ENCODE data around the gene KLHL2. TPM values are rescaled to one million over a fixed set of nuclear protein-coding genes. Genes with fewer than 3 reads are reported as not detected.

The KLHL2 gene
- total and polyA plus RNA-seq, 2 donors (not counting 3 experiments of a cell fraction or from before 2014, with no cell fraction given) = 9.9 to 22.1 TPM

DNA sequence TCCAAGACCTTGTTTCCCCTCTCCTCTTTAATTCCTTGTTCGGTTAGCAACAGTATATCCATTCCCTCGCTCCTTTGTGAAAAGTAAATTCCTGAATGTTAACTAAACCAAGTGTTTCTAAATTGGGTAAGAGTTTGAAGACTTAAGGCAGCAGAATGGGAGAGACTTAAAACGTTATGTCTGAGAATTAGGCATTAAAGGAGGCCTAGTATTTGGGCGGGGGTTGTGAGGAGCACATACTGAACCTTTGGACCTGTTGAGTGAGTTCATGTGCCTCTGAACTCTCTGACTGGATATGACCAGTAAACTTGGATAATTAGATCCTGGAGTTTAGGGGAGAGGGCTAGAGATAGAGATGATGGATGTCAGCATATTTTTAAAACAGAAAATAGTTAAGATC is 121.3 kb downstream of the KLHL2 start:
- CTCF ChIA-PET = interaction anchor here (1.0 to 3.6 kb wide), 3 partner anchors 26 to 216 kb away, joined by 3 to 33 read pairs (median 17); partner anchors contain the start of gene TMEM192
- no peaks in the 10 kb centered on the region for H3K36me3 ChIP-seq (ENCODE audit: control insufficient read depth in 2 of 2, extremely low read depth in 1 of 2, insufficient read depth in 2 of 2, low read length in 2 of 2)
- peaks cover 3% of the 10 kb centered on the region for H3K9me3 ChIP-seq (replicated peaks; ENCODE audit: control insufficient read depth, insufficient read depth, low read length)
- no peak for FAIRE-seq
- H3K27ac ChIP-seq (ENCODE audit: insufficient read depth, low read depth, low read length) = no peak overlapping the region
- H3K9me1 ChIP-seq (replicated peaks; ENCODE audit: control insufficient read depth, extremely low read depth, insufficient read depth, low read length) = no peaks in the 10 kb centered on the region
- intact Hi-C loops (cut with micrococcal nuclease) (no loop called here), dilution Hi-C loops (cut with MboI; ENCODE audit: extremely low pct_ligation_motif_present, low sequenced_read_pairs) (no loop called here)
- no peak overlapping the region for H2AFZ ChIP-seq (ENCODE audit: low read depth, low read length)
- H3K9ac ChIP-seq (replicated peaks; ENCODE audit: extremely low read depth, insufficient read depth, low read length) = peak overlapping the region; percentile 76
- TSS peak; percentile 31 for BruUV-seq (replicated peaks)
- H3K79me2 ChIP-seq (ENCODE audit: control insufficient read depth, insufficient read depth, low read length) = peaks cover 62% of the 10 kb centered on the region
- H3K4me2 ChIP-seq (ENCODE audit: insufficient read depth, low read length) = peak overlapping the region; percentile 92
- peak overlapping the region; percentile 80 to 98 (median 96) for H3K4me3 ChIP-seq (replicated peaks in 1 of 3; ENCODE audit: insufficient read depth in 1 of 3, low read depth in 1 of 3, low read length in 3 of 3)
- H3K27me3 ChIP-seq (ENCODE audit: control insufficient read depth in 2 of 2, insufficient read depth in 2 of 2, low read length in 2 of 2) = no peaks in the 10 kb centered on the region
- DNase-seq (ENCODE audit: low read depth, low spot score) = peak; percentile 9
- POLR2A ChIA-PET = no interaction called here
- no peak for TF ChIP-seq POLR2A (IDR thresholded peaks at IDR 0.05; ENCODE audit: low read depth, low read length)
- no peak for TF ChIP-seq GATA2 (IDR thresholded peaks at IDR 0.05; ENCODE audit: insufficient read depth, insufficient read length, low read depth, low read length)
- TF ChIP-seq, protein P1, sequence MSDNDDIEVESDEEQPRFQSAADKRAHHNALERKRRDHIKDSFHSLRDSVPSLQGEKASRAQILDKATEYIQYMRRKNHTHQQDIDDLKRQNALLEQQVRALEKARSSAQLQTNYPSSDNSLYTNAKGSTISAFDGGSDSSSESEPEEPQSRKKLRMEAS (IDR thresholded peaks at IDR 0.05; ENCODE audit: insufficient read depth, insufficient read length) = no peak
- no peak for TF ChIP-seq MYC (IDR thresholded peaks at IDR 0.05; ENCODE audit: low read depth, low read length)
- TF ChIP-seq FOS (IDR thresholded peaks at IDR 0.05; ENCODE audit: borderline replicate concordance, insufficient read depth, low read length) = no peak
- H4K20me1 ChIP-seq (replicated peaks; ENCODE audit: control insufficient read depth, extremely low read depth, insufficient read depth, low read length) = peaks cover 4% of the 10 kb centered on the region
- H3K4me1 ChIP-seq (ENCODE audit: control insufficient read depth, extremely low read depth, insufficient read depth, low read length) = peaks cover 64% of the 10 kb centered on the region

DNA sequence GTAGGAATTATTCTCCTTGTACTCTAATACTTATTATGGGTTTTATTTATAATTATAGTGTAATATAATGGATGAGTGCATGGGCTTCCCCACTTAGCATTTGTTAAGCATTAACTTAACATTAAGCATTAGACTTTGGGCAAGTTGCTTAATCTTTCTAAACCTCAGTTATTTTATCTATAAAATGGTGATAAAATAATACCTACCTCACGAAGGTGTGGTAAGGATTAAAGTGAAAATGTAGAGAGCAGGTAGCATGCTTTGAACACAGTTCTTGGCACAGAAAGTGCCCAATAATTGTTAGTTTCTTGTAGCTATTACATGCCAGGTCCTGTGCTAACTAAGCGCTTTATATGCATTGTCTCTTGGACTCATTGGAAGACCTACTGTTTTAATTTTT is 122.7 kb downstream of the KLHL2 start:
- H3K9ac ChIP-seq (replicated peaks; ENCODE audit: extremely low read depth, insufficient read depth, low read length) = no peak overlapping the region

More for the DNA sequence above, 122.7 kb downstream of the KLHL2 start:
- FAIRE-seq = no peak
- intact Hi-C loops (cut with micrococcal nuclease) = no loop called here
- ChIA-PET CTCF (interaction anchor here (0.6 to 8.8 kb wide), 3 partner anchors 44 to 199 kb away, joined by 3 to 50 read pairs (median 4); no protein-coding TSS in a partner anchor), POLR2A (interaction anchor here (1.5 kb wide), 1 partner anchor 20 kb away, joined by 3 read pairs; no protein-coding TSS in a partner anchor)
- dilution Hi-C loops (cut with MboI; ENCODE audit: extremely low pct_ligation_motif_present, low sequenced_read_pairs) = no loop called here
- H4K20me1 ChIP-seq (replicated peaks; ENCODE audit: control insufficient read depth, extremely low read depth, insufficient read depth, low read length) = peaks cover 4% of the 10 kb centered on the region
- peaks cover 0 to 9% of the 10 kb centered on the region in 2 experiments for H3K36me3 ChIP-seq (ENCODE audit: control insufficient read depth in 2 of 2, extremely low read depth in 1 of 2, insufficient read depth in 2 of 2, low read length in 2 of 2)
- H3K4me3 ChIP-seq (replicated peaks in 1 of 3; ENCODE audit: insufficient read depth in 1 of 3, low read depth in 1 of 3, low read length in 3 of 3) = peak overlapping the region in 1 of 3 experiments; percentile 98
- H2AFZ ChIP-seq (ENCODE audit: low read depth, low read length) = no peak overlapping the region
- BruUV-seq (replicated peaks) = no TSS peak
- peak overlapping the region; percentile 92 for H3K4me2 ChIP-seq (ENCODE audit: insufficient read depth, low read length)
- no peak overlapping the region for H3K27ac ChIP-seq (ENCODE audit: insufficient read depth, low read depth, low read length)
- no peaks in the 10 kb centered on the region for H3K9me1 ChIP-seq (replicated peaks; ENCODE audit: control insufficient read depth, extremely low read depth, insufficient read depth, low read length)
- peaks cover 76% of the 10 kb centered on the region for H3K79me2 ChIP-seq (ENCODE audit: control insufficient read depth, insufficient read depth, low read length)
- no peak for DNase-seq (ENCODE audit: low read depth, low spot score)
- H3K27me3 ChIP-seq (ENCODE audit: control insufficient read depth in 2 of 2, insufficient read depth in 2 of 2, low read length in 2 of 2) = no peaks in the 10 kb centered on the region
- peaks cover 64% of the 10 kb centered on the region for H3K4me1 ChIP-seq (ENCODE audit: control insufficient read depth, extremely low read depth, insufficient read depth, low read length)
- TF ChIP-seq, protein P2, sequence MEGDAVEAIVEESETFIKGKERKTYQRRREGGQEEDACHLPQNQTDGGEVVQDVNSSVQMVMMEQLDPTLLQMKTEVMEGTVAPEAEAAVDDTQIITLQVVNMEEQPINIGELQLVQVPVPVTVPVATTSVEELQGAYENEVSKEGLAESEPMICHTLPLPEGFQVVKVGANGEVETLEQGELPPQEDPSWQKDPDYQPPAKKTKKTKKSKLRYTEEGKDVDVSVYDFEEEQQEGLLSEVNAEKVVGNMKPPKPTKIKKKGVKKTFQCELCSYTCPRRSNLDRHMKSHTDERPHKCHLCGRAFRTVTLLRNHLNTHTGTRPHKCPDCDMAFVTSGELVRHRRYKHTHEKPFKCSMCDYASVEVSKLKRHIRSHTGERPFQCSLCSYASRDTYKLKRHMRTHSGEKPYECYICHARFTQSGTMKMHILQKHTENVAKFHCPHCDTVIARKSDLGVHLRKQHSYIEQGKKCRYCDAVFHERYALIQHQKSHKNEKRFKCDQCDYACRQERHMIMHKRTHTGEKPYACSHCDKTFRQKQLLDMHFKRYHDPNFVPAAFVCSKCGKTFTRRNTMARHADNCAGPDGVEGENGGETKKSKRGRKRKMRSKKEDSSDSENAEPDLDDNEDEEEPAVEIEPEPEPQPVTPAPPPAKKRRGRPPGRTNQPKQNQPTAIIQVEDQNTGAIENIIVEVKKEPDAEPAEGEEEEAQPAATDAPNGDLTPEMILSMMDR (IDR thresholded peaks at IDR 0.05; ENCODE audit: extremely low read depth in 1 of 2, insufficient read depth in 1 of 2, low read depth in 1 of 2, low read length in 2 of 2) = no peak
- TF ChIP-seq JUN (IDR thresholded peaks at IDR 0.05; ENCODE audit: borderline replicate concordance, insufficient read depth, insufficient read length, low read depth) (no peak), POLR2A (IDR thresholded peaks at IDR 0.05; ENCODE audit: low read depth, low read length) (no peak), FOS (IDR thresholded peaks at IDR 0.05; ENCODE audit: borderline replicate concordance, insufficient read depth, low read length) (no peak), POLR2AphosphoS5 (IDR thresholded peaks at IDR 0.05; ENCODE audit: insufficient read depth, low read depth, low read length) (no peak)
- peaks cover 3% of the 10 kb centered on the region for H3K9me3 ChIP-seq (replicated peaks; ENCODE audit: control insufficient read depth, insufficient read depth, low read length)

All from endothelial cell of umbilical vein (primary cell).